GM12878 (cell line): ENCODE measurements around the gene SLC9C1. TPM values are rescaled to one million over a fixed set of nuclear protein-coding genes. Genes with fewer than 3 reads are reported as not detected.

Experiments used
- ATAC-seq: fragments of 200-7000 bp; cut with Tn5 transposase; 3 replicates; pipeline ENCODE4 v1.9.1; 2020; ENCODE audit warnings: mild to moderate bottlenecking, moderate library complexity
- BruUV-seq: library from RNA; stranded (reverse); fragments of 400-500 nt; replicated peaks from 2 replicates; lab custom pipeline; 2021; lab: Mats Ljungman, UMichigan
- CTCF ChIA-PET: fragments of 300-600 bp; sonication (Branson Sonifier 250); formaldehyde crosslinking; extraction: SDS; loops from one replicate; lab custom pipeline; 2021; ENCODE audit warnings: inconsistent platforms; lab: Yijun Ruan, JAX
- POLR2A ChIA-PET: fragments of 350-600 bp; formaldehyde crosslinking; extraction: SDS; loops from one replicate; lab custom pipeline; 2021; ENCODE audit warnings: inconsistent platforms; lab: Charles Lee
- RAD21 ChIA-PET: fragments of 300-600 bp; sonication (Branson Sonifier 250); formaldehyde crosslinking; loops from one replicate; lab custom pipeline; 2023; ENCODE audit warnings: antibody characterized with exemption; ENCODE audit not compliant: unreplicated experiment; lab: Charles Lee
- SMC1A ChIA-PET: fragments of 300-600 bp; sonication (Branson Sonifier 250); formaldehyde crosslinking; loops from one replicate; lab custom pipeline; 2023; ENCODE audit not compliant: unreplicated experiment, uncharacterized antibody; lab: Charles Lee
- DNase-seq: peaks from one replicate; pipeline ENCODE4 v3.0.0-alpha.2; 2011; ENCODE audit warnings: low read depth, low spot score
- FAIRE-seq: peaks from 3 replicates; lab custom pipeline; 2011; peaks lifted over from hg19 to GRCh38; lab: Jason Lieb, UNC
- H2AFZ ChIP-seq: 2 replicates; pipeline ENCODE4 v1.6.0; 2011; ENCODE audit warnings: low read depth, low read length, control low read depth; ENCODE audit not compliant: control insufficient read depth
- H3K27ac ChIP-seq: 2 replicates; pipeline ENCODE4 v1.5.1; 2011; ENCODE audit warnings: control low read depth; ENCODE audit not compliant: control insufficient read depth, insufficient read depth
- H3K27me3 ChIP-seq, 2 experiments: replicated peaks in 1 of 2; 2 replicates each; pipeline versions ENCODE4 v1.6.0 to v1.6.1; 2011; ENCODE audit warnings: low read length in 1 of 2; ENCODE audit not compliant: control insufficient read depth in 2 of 2, insufficient read depth in 2 of 2
- H3K36me3 ChIP-seq, 2 experiments: 2 replicates each; pipeline ENCODE4 v1.5.1; 2011; ENCODE audit warnings: low read length in 1 of 2; ENCODE audit not compliant: control insufficient read depth in 2 of 2, insufficient read depth in 2 of 2
- H3K4me1 ChIP-seq: 2 replicates; pipeline ENCODE4 v1.6.1; 2011; ENCODE audit warnings: mild to moderate bottlenecking, low read length, moderate library complexity, mixed read lengths; ENCODE audit not compliant: control insufficient read depth, insufficient read depth
- H3K4me2 ChIP-seq: 2 replicates; pipeline ENCODE4 v1.6.0; 2011; ENCODE audit warnings: control low read depth; ENCODE audit not compliant: control insufficient read depth, insufficient read depth
- H3K4me3 ChIP-seq: fragments of 200-600 bp; sonication (generic); 2 replicates; pipeline ENCODE4 v1.5.1; 2016
- H3K79me2 ChIP-seq: 2 replicates; pipeline ENCODE4 v1.6.0; 2011; ENCODE audit warnings: low read length; ENCODE audit not compliant: control insufficient read depth, insufficient read depth
- H3K9ac ChIP-seq: 2 replicates; pipeline ENCODE4 v1.8.0; 2011; ENCODE audit warnings: low read length, control low read depth, mixed read lengths; ENCODE audit not compliant: control insufficient read depth, insufficient read depth
- H3K9me3 ChIP-seq: replicated peaks from 3 replicates; pipeline ENCODE4 v1.5.1; 2011; ENCODE audit warnings: mild to moderate bottlenecking, low read length; ENCODE audit not compliant: control insufficient read depth, insufficient read depth
- H4K20me1 ChIP-seq: 2 replicates; pipeline ENCODE4 v1.6.0; 2011; ENCODE audit not compliant: control insufficient read depth, insufficient read depth
- BRCA1 ChIP-seq: IDR thresholded peaks from 2 replicates; pipeline ENCODE4 v1.6.1; 2011; ENCODE audit warnings: low read depth, low read length, improper control_type of control experiment
- CREB1 ChIP-seq: IDR thresholded peaks from 2 replicates; pipeline ENCODE4 v1.6.1; 2012; ENCODE audit warnings: low read depth, mild to moderate bottlenecking, inconsistent platforms
- E4F1 ChIP-seq: fragments of 450-650 bp; IDR thresholded peaks from 2 replicates; pipeline ENCODE4 v1.6.1; 2018; ENCODE audit warnings: borderline replicate concordance, mild to moderate bottlenecking; ENCODE audit not compliant: partially characterized antibody
- GABPA ChIP-seq: IDR thresholded peaks from 2 replicates; pipeline ENCODE4 v1.6.1; 2014; ENCODE audit warnings: antibody characterized with exemption, low read depth, mild to moderate bottlenecking, inconsistent platforms
- HDAC2 ChIP-seq: fragments of 200-600 bp; sonication (generic); IDR thresholded peaks from 2 replicates; pipeline ENCODE4 v1.6.1; 2017
- MEF2A ChIP-seq: IDR thresholded peaks from 2 replicates; pipeline ENCODE4 v1.6.1; 2011; ENCODE audit warnings: low read depth, mild to moderate bottlenecking, low read length, moderate library complexity; ENCODE audit not compliant: insufficient read depth
- NFIC ChIP-seq: IDR thresholded peaks from 2 replicates; pipeline ENCODE4 v1.6.1; 2012; ENCODE audit warnings: low read depth, mild to moderate bottlenecking, inconsistent platforms, low read length, moderate library complexity
- RB1 ChIP-seq: fragments of 450-650 bp; formaldehyde crosslinking; IDR thresholded peaks from 2 replicates; pipeline ENCODE4 v1.6.1; 2017; ENCODE audit warnings: mild to moderate bottlenecking, borderline replicate concordance
- RUNX3 ChIP-seq: IDR thresholded peaks from 2 replicates; pipeline ENCODE4 v1.6.1; 2012; ENCODE audit warnings: low read length, inconsistent platforms
- SIX5 ChIP-seq: IDR thresholded peaks from 2 replicates; pipeline ENCODE4 v1.6.1; 2011; ENCODE audit warnings: mild to moderate bottlenecking, low read depth, low read length, moderate library complexity; ENCODE audit not compliant: severe bottlenecking
- USF2 ChIP-seq: IDR thresholded peaks from 2 replicates; pipeline ENCODE4 v1.6.1; 2011; ENCODE audit warnings: low read depth, low read length, improper control_type of control experiment, borderline replicate concordance
- ZNF217 ChIP-seq: fragments of 450-650 bp; IDR thresholded peaks from 2 replicates; pipeline ENCODE4 v1.6.1; 2017; ENCODE audit warnings: antibody characterized with exemption, mild to moderate bottlenecking
- WGBS: methylation state at CpG from one replicate; pipeline ENCODE4 v1.1.6; 2016; ENCODE audit warnings: low lambda C conversion rate; ENCODE audit not compliant: insufficient replicate concordance, insufficient coverage; ENCODE audit errors: missing lambda C conversion rate; 5-methylcytosine and 5-hydroxymethylcytosine counted together
- in situ Hi-C: fragments of 300-500 bp; cut with MboI; formaldehyde crosslinking; loops from 9 replicates; pipeline ENCODE4 v1.14.3; 2018; ENCODE audit warnings: mixed read lengths
- intact Hi-C: fragments of 100-400 bp; cut with micrococcal nuclease; formaldehyde crosslinking; loops from one replicate; pipeline ENCODE4 v1.14.2; 2022; ENCODE audit not compliant: unreplicated experiment
- polyA plus RNA-seq, 11 experiments: library from polyadenylated mRNA; depleted of rRNA in 4 of 11; unstranded in 6 of 11; stranded (reverse) in 5 of 11; fragments of >200 nt; fragmentation: Nextera tagmentation in 4 of 11; fragmentation: Illumina TruSeq in 1 of 11; extraction: Ambion mirVana in 4 of 11; extraction: Trizol in 1 of 11; gene quantifications; 1 replicate in 1 of 11; 2 replicates in 10 of 11; pipeline versions ENCODE4 v1.2.1 to v1.2.3, GENCODE V29; 2011 to 2016; ENCODE audit warnings: inconsistent platforms in 2 of 11, missing spikeins in 2 of 11, low read depth in 1 of 11
- total RNA-seq, 4 experiments: library from RNA; depleted of rRNA in 3 of 4; stranded (reverse); fragments of >200 nt in 3 of 4; fragmentation: Illumina TruSeq in 1 of 4; extraction: Trizol in 1 of 4; gene quantifications; 2 replicates each; pipeline versions ENCODE4 v1.2.1 to v1.2.3, GENCODE V29; 2013 to 2021
- TF ChIP-seq, protein P1 (sequence below): IDR thresholded peaks from 2 replicates; pipeline ENCODE4 v1.6.1; 2012; ENCODE audit warnings: low read length, inconsistent platforms
- TF ChIP-seq, protein P2 (sequence below): fragments of 450-650 bp; conservative IDR thresholded peaks from 2 replicates; pipeline ENCODE4 v1.6.1; 2017; ENCODE audit warnings: mild to moderate bottlenecking, moderate library complexity
- TF ChIP-seq, protein P3 (sequence below): fragments of 450-650 bp; IDR thresholded peaks from 2 replicates; pipeline ENCODE4 v1.6.1; 2014; ENCODE audit warnings: mild to moderate bottlenecking

SLC9C1 gene
- total and polyA plus RNA-seq, 10 of the 15 experiments (the other 5 are each of a cell fraction or from before 2014, with no cell fraction given): not detected

DNA sequence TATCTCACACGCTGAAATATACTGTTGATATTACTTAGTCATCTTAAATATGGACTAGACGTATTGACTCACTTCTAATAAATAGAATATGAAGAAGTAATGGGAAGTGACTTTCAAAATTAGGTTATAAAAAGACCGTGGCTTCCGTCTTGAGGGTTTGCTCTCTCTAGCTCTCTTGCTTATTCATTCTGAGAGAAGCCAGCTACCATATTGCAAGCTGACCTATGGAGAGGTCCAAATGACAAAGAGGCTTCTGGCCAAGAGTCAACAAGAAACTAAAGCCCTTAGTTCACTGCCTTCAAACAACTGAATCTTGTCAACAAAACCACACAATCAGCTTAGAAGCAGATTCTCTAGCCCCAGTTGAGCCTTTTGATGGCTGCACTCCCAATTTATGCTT lies 46.1 kb downstream of the SLC9C1 start:
- ChIA-PET CTCF (interaction anchor here (1.0 to 1.4 kb wide), 2 partner anchors 20 to 136 kb away, joined by 3 to 4 read pairs; no protein-coding TSS in a partner anchor), SMC1A (interaction anchor here (1.0 to 2.1 kb wide), 3 partner anchors 29 to 110 kb away, joined by 3 to 7 read pairs (median 3); partner anchors contain the start of gene CD200), POLR2A (no interaction called here), RAD21 (interaction anchor here (0.5 to 1.5 kb wide), 2 partner anchors 103 to 111 kb away, joined by 4 to 7 read pairs; no protein-coding TSS in a partner anchor)
- intact Hi-C loops: no loop called here
- ATAC-seq: peak; percentile 96
- peak; percentile 53 for DNase-seq
- H4K20me1 ChIP-seq: no peaks in the 10 kb centered on the region
- FAIRE-seq: peak; percentile 47
- no peaks in the 10 kb centered on the region for H3K27me3 ChIP-seq
- WGBS: 0% methylated on average over 4 of the region's 4 CpGs
- H2AFZ ChIP-seq: peak overlapping the region; percentile 43; the same call in 1 of the 2 replicates
- H3K79me2 ChIP-seq: no peaks in the 10 kb centered on the region
- H3K4me1 ChIP-seq: peaks cover 26% of the 10 kb centered on the region
- H3K4me3 ChIP-seq: no peak overlapping the region
- H3K27ac ChIP-seq: peak overlapping the region; percentile 42; the same call in 1 of the 2 replicates
- peaks cover 27% of the 10 kb centered on the region for H3K9me3 ChIP-seq
- no peak overlapping the region for H3K9ac ChIP-seq
- no TSS peak for BruUV-seq
- in situ Hi-C loops: no loop called here
- peak overlapping the region; percentile 45 for H3K4me2 ChIP-seq
- H3K36me3 ChIP-seq: no peaks in the 10 kb centered on the region
- peak; percentile 79 for TF ChIP-seq RUNX3
- TF ChIP-seq CREB1: 0 out of 2 replicates have a peak, but pooled peaks have one; percentile 29
- TF ChIP-seq USF2: no peak
- TF ChIP-seq, protein P1, sequence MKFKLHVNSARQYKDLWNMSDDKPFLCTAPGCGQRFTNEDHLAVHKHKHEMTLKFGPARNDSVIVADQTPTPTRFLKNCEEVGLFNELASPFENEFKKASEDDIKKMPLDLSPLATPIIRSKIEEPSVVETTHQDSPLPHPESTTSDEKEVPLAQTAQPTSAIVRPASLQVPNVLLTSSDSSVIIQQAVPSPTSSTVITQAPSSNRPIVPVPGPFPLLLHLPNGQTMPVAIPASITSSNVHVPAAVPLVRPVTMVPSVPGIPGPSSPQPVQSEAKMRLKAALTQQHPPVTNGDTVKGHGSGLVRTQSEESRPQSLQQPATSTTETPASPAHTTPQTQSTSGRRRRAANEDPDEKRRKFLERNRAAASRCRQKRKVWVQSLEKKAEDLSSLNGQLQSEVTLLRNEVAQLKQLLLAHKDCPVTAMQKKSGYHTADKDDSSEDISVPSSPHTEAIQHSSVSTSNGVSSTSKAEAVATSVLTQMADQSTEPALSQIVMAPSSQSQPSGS: peak; percentile 68
- TF ChIP-seq MEF2A: peak; percentile 88
- TF ChIP-seq ZNF217: no peak
- peak; percentile 73 for TF ChIP-seq GABPA
- no peak for TF ChIP-seq SIX5
- no peak for TF ChIP-seq RB1
- TF ChIP-seq, protein P2, sequence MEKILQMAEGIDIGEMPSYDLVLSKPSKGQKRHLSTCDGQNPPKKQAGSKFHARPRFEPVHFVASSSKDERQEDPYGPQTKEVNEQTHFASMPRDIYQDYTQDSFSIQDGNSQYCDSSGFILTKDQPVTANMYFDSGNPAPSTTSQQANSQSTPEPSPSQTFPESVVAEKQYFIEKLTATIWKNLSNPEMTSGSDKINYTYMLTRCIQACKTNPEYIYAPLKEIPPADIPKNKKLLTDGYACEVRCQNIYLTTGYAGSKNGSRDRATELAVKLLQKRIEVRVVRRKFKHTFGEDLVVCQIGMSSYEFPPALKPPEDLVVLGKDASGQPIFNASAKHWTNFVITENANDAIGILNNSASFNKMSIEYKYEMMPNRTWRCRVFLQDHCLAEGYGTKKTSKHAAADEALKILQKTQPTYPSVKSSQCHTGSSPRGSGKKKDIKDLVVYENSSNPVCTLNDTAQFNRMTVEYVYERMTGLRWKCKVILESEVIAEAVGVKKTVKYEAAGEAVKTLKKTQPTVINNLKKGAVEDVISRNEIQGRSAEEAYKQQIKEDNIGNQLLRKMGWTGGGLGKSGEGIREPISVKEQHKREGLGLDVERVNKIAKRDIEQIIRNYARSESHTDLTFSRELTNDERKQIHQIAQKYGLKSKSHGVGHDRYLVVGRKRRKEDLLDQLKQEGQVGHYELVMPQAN: no peak
- no peak for TF ChIP-seq HDAC2
- no peak for TF ChIP-seq E4F1
- peak; percentile 72 for TF ChIP-seq NFIC
- no peak for TF ChIP-seq BRCA1
- TF ChIP-seq, protein P3, sequence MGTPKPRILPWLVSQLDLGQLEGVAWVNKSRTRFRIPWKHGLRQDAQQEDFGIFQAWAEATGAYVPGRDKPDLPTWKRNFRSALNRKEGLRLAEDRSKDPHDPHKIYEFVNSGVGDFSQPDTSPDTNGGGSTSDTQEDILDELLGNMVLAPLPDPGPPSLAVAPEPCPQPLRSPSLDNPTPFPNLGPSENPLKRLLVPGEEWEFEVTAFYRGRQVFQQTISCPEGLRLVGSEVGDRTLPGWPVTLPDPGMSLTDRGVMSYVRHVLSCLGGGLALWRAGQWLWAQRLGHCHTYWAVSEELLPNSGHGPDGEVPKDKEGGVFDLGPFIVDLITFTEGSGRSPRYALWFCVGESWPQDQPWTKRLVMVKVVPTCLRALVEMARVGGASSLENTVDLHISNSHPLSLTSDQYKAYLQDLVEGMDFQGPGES: no peak
